Inflammatory macrophage treated with lipopolysaccharide for 1 hour (primary cell): Measurements from ENCODE around the gene GOLGA7B.
A peak's percentile ranks its signal among the peaks of the same experiment; 100 is the strongest.

ENCODE experiments used
- DNase-seq, 2 donors: peaks; one replicate each; pipeline ENCODE4 v3.0.0-alpha.2; 2020 to 2022

Gene GOLGA7B

DNA sequence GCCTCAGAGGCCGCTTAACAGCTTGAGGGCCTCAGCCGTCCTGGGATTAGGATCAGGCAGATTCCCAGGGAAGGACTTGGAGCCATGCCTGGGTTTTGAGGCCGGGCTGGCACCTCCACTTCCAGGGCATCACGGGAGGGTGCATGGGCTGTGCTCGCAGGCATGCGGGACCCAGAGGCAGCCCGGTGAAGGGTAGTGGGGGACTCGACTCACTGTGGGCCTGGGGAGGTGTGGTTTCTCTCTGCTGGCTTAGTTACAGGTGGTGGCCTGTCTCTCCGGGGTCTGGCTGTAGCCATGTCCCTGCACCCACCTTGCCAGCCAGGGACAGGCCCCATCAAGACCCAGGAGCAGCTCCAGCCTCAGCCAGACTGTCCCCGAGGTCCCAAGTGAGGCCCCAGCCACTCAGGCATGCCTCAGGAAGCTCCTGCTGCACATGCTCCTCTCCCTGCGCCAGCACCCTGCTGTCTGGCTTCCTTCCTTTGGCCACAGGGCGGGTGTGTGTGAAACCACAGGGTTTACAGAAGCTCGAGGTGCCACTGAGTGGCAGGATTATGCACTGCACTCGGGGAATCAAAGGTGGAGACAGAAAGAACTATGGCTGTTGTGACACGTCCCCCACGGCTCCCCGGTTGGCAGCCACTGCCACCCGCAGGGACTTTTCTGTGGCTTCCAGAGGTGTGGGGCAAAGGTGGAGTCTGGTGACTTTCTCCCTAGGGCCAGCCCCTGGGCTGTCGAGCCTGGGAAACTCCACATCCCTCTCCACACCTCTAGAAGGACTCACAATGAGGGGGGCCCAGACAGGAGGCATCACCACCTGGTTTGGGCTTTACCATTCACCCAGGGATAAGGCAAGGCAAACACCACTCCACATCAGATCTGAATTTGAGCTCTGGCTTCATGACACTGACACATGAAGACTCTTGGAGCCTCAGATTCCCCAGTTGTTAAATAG, 19.7 kb downstream of the GOLGA7B start:
- DNase-seq, result peak; percentile 80 to 86

DNA sequence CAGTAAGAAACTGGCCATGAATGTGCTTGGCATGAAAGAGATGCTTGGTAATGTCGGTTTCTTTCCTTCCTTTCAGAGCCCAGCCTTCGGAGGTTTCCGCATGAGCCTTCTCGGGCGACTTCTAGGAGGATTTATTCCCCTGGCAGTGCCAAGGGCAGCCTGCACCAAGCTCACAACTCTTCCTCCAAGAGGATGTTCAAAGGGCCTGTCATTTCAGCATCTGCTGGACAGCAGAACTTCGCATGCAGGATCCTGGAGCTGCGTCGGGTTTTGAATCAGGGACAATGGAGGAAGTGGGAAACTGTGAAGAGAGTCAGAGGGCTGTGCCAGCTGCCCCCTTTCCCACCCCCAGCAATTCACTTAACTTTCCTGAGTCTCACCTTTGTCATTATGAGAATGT, 21.3 kb downstream of the GOLGA7B start:
- DNase-seq, result no peak

DNA sequence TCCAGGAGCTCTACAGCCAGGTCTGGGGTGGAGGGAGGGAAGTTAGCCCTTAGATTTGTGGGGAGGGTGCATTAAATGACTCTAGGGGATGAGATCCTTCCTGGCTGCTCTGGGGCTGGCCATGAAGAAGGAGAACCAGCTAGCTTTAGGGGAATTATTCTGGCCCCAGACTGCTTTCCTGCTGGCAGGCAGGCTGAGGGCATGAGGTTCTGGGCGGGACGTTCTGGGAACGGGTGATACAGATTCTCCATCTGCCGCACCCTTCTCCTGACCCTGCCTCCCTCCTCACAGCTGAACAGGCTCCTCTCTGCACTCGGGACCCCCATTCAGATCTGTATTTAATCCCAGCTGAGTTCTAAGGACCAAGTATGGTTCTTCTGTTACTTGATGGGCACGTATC, 23.9 kb downstream of the GOLGA7B start:
- DNase-seq, result no peak

DNA sequence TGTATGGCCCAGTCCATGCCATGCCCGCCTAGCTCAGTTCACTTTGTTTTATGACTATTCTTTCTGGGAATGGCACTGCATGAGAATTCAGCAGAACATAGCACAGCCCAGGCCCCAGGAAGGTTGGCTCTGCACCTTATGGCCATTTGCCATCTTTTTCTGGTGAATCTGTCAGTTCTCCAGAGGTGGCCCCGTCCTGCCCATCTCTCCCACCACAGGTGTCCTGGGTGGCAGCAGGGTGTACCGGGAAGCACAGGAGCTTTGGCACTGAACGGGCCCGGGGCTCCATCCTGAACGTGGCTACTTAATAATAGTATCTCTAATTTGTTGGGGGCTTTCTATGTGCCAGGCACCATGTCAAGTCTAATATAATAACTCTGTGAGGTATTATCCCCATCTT, 24.7 kb downstream of the GOLGA7B start:
- no peak for DNase-seq

DNA sequence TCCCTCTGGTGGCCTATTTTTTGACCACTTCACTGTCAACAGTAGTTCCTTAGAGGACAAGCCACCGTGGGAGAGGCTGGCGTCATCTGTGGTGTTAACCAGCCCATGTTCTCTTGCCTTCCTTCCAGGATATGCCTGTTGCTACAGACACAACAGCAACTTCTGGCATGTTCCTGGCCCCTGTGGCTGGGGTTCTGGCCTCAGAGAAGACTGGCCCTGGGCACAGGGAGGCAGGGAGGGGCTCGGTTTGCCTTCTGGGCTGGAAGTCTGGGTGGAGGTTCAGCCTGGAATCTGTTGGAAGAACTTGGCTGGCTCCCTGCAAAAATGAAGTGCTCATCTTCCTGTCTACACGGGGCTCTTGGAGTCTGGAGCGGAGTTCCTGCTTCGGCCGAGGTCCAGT, 25.7 kb downstream of the GOLGA7B start:
- no peak for DNase-seq

- DNase-seq, result no peak
Measured at GRCh38 chr10:97876402-97876801, 26.8 kb downstream of the GOLGA7B start.

- no peak for DNase-seq
Measured at GRCh38 chr10:97879241-97879640, 29.6 kb downstream of the GOLGA7B start.

GRCh38 chr10:97880109-97880508, 30.5 kb downstream of the GOLGA7B start:
- DNase-seq, result no peak

DNA sequence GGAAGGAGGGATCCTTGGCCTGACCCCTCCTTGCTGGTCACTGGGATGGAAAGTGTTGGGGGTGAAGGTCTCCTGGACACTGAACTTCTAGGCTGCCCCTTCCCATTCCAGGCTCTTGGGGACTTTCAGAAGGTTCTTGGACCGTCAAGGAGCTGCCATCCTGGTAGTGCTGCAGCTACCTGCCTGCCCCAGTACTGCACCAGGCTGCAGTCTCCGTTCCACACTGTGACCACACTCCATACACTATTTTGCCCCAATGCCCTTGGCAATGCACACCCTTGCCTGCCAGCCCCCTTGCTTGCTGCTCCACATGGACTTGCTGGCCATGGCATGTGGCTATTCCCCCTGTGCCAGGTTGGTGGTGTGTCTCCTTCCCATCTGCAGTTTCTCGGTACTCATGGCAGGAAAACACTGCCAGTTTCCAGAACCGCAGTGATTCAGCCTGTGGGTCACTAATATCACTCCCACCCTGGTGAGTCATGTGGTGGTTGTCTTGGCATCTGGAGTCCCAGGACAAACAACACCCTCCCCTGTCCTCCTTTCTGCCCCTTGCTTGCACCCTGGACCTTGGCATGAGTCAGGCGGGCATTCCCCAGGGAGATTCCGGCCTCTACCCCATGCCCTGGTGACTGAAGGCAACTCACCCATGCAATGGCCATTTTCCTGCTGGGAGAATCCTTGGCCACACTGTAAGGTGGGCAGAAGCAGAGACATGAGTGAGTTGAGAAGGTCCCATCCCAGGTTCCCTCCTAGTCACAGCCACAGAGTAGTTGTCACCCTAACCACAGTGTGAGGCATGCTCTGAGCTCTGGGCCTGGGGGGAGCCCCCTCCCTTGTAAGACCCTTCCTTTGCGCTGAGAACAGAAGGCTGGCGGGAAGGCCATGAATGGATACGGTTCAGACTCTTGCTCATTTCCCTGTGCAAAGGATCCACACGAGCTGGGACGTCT, 32.8 kb downstream of the GOLGA7B start:
- peak; percentile 42 to 75 for DNase-seq

- DNase-seq, result no peak
Measured at GRCh38 chr10:97883092-97883485, 33.4 kb downstream of the GOLGA7B start.

- DNase-seq, result no peak
Measured at GRCh38 chr10:97886286-97886685, 36.6 kb downstream of the GOLGA7B start.

DNA sequence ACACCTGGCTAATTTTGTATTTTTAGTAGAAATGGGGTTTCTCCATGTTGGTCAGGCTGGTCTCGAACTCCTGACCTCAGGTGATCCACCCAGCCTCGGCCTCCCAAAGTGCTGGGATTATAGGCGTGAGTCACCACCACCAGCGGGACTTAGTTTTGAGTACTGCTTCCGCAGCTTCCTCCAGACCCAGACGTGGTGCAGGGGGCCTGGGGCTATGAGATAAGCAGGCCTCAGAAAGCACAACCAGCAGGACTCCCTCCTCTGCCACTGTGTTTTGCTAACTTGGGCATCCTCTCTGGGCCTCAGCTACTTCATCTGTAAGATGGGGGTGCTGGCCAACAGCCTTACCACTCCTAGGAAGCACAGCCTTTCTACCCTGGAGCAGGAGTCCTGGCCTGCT, 37.8 kb downstream of the GOLGA7B start:
- no peak for DNase-seq

GRCh38 chr10:97888134-97888533, 38.5 kb downstream of the GOLGA7B start:
- DNase-seq, result no peak

- DNase-seq, result peak in 1 of 2 donors; percentile 18
Measured at GRCh38 chr10:97888641-97889262, 39.1 kb downstream of the GOLGA7B start.

DNA sequence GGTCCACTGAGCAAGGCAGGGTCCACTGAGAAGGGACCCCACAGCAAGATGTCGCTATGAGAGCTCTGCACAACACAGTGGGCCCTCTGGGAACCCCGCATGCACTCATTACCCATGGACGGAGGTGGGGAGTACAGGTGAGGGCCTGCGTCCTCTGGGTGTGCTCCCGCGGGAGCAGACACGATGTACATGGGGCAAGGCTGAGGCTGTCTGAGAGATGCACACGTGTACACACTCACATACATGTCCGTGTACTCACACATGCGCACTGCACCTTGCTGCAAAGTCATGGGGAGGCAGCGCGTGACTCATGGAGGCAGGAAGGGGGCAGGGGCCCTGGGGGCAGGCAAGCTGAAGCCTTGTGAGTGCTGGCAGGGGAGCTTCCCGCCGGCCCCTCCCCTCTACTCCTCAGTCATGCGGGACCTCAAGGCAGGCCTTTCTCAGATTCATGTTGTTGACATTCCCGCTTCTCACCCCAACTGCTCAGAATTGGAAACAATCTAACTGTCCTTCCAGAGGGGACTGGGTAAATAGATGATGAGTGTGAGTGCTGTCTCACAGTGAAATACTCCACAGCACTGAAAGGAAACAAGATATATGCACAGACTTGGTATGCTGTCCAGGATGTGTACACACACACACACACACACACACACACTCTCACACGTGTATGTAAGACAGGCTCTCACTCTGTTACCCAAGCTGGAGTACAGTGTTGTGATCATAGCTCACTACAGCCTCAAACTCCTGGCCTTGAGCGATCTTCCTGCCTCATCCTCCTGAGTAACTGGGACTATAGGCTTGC, 40.0 kb downstream of the GOLGA7B start:
- no peak for DNase-seq

- no peak for DNase-seq
Measured at GRCh38 chr10:97891497-97892167, 42.0 kb downstream of the GOLGA7B start.

DNA sequence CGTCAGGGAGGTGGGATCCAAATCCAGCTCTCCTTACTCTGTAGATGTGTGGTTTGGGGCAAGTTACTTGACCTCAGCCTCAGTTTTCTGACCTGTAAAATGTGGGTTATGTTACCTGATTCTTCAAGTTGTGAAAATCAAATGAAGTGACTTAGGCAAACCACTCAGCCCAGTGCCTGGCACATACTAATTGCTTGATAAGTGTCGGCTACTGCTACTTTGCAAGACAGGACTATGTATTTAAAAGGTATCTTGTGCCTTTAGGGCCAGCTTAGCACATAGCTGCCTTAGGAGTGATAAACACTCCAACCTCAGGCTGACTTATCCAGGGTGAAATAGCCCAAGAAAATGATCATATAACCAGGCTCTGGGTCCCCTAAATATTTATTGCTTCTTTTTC, 42.9 kb downstream of the GOLGA7B start:
- no peak for DNase-seq

GRCh38 chr10:97892939-97893338, 43.3 kb downstream of the GOLGA7B start:
- DNase-seq, result peak in 1 of 2 donors; percentile 22

DNA sequence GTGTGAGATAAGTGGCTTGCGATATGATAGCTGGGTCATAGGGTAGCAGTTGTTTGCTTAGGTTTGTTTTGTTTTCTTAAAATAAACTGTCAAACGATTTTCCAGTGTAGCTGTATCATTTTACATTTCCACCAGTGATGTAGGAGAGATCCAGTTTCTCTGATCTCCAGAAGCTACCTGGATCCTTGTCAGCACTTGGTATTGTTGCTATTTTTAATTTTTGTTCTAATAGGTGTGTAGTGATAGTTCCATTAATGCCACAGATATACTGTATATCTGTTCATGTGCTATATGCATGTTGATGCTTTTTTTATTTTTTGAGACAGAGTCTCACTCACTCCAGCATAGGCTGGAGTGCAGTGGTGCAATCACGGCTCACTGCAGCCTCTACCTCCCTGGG, 44.4 kb downstream of the GOLGA7B start:
- no peak for DNase-seq

- DNase-seq, result no peak
Measured at GRCh38 chr10:97895084-97895483, 45.4 kb downstream of the GOLGA7B start.

DNA sequence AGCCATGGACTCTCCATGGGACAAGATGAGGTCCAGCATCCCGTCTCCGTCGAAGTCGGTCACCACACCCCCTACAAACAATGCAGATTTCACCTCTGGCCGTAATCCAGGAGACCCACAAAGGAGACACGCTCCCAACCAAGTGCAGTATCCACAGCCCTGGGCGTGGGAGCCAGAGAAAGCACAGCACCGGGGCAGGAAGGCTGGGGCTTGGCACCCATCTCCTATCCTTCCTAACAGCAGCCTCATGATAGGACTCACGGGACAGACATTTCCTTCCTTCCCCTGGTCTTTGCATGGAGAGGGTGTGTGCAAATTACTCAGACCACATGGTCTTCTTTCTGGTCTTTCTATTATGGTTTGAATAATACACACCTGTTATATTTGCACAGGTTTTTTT, 46.3 kb downstream of the GOLGA7B start:
- no peak for DNase-seq
